Ascending aorta (tissue), 2 donors: ENCODE data around the gene SLC9C2. TPM values are rescaled to one million over a fixed set of nuclear protein-coding genes. Genes with fewer than 3 reads are reported as not detected.
"Not testable (repeated sequence)": the region's sequence is repeated elsewhere in the genome, so short reads cannot be mapped to it uniquely, and the experiment has no call there.

Experiments used
- DNase-seq, 2 donors: peaks; one replicate each; pipeline ENCODE4 v3.0.0-alpha.2; 2019; ENCODE audit warnings: low spot score in 2 of 2
- H3K27ac ChIP-seq, 2 donors: fragments of 200-600 bp; sonication (generic); one replicate each; pipeline ENCODE4 v1.5.1; 2016 to 2017; ENCODE audit warnings: mild to moderate bottlenecking in 1 of 2
- H3K27me3 ChIP-seq: fragments of 200-600 bp; sonication (generic); one replicate; pipeline ENCODE4 v1.5.1; 2017
- H3K36me3 ChIP-seq, 2 donors: fragments of 200-600 bp; sonication (generic); one replicate each; pipeline ENCODE4 v1.5.1; 2016
- H3K4me1 ChIP-seq, 2 donors: fragments of 200-600 bp; sonication (generic); one replicate each; pipeline ENCODE4 v1.5.1; 2016 to 2017; ENCODE audit warnings: mild to moderate bottlenecking in 1 of 2
- H3K4me3 ChIP-seq, 2 donors: fragments of 200-600 bp; sonication (generic); one replicate each; pipeline ENCODE4 v1.5.1; 2016 to 2017; ENCODE audit warnings: mild to moderate bottlenecking in 1 of 2
- H3K9me3 ChIP-seq, 2 donors: fragments of 200-600 bp; sonication (generic); one replicate each; pipeline ENCODE4 v1.5.1; 2016
- intact Hi-C: fragments of 100-400 bp; cut with DNase I; formaldehyde crosslinking; loops from one replicate; pipeline ENCODE4 v1.15.1; 2023
- total RNA-seq: library from RNA; depleted of rRNA; stranded (reverse); fragments of >200 nt; gene quantifications from one replicate; pipeline ENCODE4 v1.1.0, GENCODE V29; 2016
- TF ChIP-seq, protein P1 (sequence below), 3 experiments: fragments of 200-600 bp in 2 of 3; fragments of 450-650 bp in 1 of 3; sonication (generic) in 2 of 3; IDR thresholded peaks; one replicate each; pipeline ENCODE4 v1.5.1; 2016 to 2019; ENCODE audit warnings: antibody characterized with exemption in 3 of 3, mild to moderate bottlenecking in 1 of 3, moderate library complexity in 1 of 3

SLC9C2 gene
- total RNA-seq, 1 donor from 2014 or later: not detected

DNA sequence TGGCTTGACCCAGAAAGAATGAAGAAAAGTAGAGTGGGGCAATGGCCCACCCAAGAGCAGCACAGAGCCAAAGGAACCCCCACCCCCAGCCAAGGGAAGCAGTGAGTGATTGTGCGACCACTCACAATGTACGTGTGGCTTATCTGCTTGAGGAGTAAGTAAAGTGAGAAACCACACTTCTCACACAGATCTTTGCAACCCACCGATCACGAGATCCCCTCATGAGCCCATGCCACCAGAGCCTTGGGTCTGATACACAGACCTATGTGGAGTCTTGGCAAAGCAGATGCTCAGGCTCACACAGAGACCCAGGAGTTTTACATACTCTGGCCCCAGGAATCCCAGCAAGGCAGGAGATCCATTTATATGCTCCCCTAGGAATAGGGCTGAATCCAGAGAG, 14.0 kb upstream of the SLC9C2 start:
- TF ChIP-seq, protein P1, sequence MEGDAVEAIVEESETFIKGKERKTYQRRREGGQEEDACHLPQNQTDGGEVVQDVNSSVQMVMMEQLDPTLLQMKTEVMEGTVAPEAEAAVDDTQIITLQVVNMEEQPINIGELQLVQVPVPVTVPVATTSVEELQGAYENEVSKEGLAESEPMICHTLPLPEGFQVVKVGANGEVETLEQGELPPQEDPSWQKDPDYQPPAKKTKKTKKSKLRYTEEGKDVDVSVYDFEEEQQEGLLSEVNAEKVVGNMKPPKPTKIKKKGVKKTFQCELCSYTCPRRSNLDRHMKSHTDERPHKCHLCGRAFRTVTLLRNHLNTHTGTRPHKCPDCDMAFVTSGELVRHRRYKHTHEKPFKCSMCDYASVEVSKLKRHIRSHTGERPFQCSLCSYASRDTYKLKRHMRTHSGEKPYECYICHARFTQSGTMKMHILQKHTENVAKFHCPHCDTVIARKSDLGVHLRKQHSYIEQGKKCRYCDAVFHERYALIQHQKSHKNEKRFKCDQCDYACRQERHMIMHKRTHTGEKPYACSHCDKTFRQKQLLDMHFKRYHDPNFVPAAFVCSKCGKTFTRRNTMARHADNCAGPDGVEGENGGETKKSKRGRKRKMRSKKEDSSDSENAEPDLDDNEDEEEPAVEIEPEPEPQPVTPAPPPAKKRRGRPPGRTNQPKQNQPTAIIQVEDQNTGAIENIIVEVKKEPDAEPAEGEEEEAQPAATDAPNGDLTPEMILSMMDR (IDR thresholded peaks at IDR 0.05): no peak
- Histone ChIP-seq H3K4me1 (no peaks in the 10 kb centered on the region), H3K27me3 (no peaks in the 10 kb centered on the region), H3K4me3 (no peak overlapping the region), H3K27ac (no peak overlapping the region), H3K36me3 (no peaks in the 10 kb centered on the region), H3K9me3 (peaks cover 0 to 19% of the 10 kb centered on the region in 2 donors)
- intact Hi-C loops: no loop called here
- no peak for DNase-seq

DNA sequence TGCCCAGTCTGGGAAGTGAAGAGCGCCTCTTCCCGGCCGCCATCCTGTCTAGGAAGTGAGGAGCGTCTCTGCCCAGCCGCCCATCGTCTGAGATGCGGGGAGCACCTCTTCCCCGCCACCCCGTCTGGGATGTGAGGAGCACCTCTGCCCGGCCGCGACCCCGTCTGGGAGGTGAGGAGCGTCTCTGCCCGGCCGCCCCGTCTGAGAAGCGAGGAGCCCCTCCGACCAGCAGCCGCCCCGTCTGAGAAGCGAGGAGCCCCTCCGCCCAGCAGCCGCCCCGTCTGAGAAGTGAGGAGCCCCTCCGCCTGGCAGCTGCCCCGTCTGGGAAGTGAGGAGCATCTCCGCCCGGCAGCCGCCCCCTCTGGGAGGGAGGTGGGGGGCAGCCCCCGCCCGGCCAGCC, 10.2 kb upstream of the SLC9C2 start:
- H3K4me3 ChIP-seq, H3K36me3 ChIP-seq, H3K27me3 ChIP-seq, intact Hi-C loops, DNase-seq, H3K4me1 ChIP-seq, H3K9me3 ChIP-seq, H3K27ac ChIP-seq: not testable (repeated sequence)

GRCh38 chr1:173608503-173609216, 5.8 kb upstream of the SLC9C2 start:
- H3K27ac ChIP-seq: no peak overlapping the region
- H3K36me3 ChIP-seq: no peaks in the 10 kb centered on the region
- TF ChIP-seq, protein P1 (IDR thresholded peaks at IDR 0.05): no peak
- H3K9me3 ChIP-seq: no peaks in the 10 kb centered on the region
- intact Hi-C loops: no loop called here
- H3K4me1 ChIP-seq: no peaks in the 10 kb centered on the region
- H3K27me3 ChIP-seq: no peaks in the 10 kb centered on the region
- DNase-seq: no peak
- H3K4me3 ChIP-seq: no peak overlapping the region

DNA sequence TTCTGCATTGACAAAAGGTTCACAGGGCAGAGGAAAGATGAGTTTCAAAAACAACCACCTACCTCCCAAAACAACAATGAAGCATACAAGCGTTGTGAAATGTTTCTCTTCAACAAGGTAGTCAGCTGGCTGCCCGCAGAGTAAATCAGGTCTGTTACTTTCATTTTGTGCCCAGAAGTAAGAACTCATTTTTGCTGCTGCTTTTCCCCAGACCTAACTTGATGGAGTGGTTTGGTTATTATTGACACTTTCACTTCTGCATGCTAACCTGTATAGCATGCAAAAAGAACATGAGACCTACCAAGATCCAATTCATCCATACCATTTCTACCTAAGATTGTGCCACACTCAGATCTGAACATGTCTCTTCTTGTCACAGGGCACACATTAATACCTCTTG, 1.3 kb downstream of the SLC9C2 start:
- Histone ChIP-seq H3K9me3 (no peaks in the 10 kb centered on the region), H3K27me3 (no peaks in the 10 kb centered on the region), H3K27ac (no peak overlapping the region), H3K4me1 (no peaks in the 10 kb centered on the region), H3K36me3 (no peaks in the 10 kb centered on the region), H3K4me3 (no peak overlapping the region)
- DNase-seq: no peak
- intact Hi-C loops: no loop called here
- TF ChIP-seq, protein P1 (IDR thresholded peaks at IDR 0.05): no peak

GRCh38 chr1:173596097-173596825, 6.6 kb downstream of the SLC9C2 start:
- H3K4me1 ChIP-seq: no peaks in the 10 kb centered on the region
- intact Hi-C loops: no loop called here
- H3K4me3 ChIP-seq: no peak overlapping the region
- DNase-seq: no peak
- H3K27ac ChIP-seq: no peak overlapping the region
- TF ChIP-seq, protein P1 (IDR thresholded peaks at IDR 0.05): no peak
- H3K36me3 ChIP-seq: no peaks in the 10 kb centered on the region
- H3K9me3 ChIP-seq: no peaks in the 10 kb centered on the region
- H3K27me3 ChIP-seq: no peaks in the 10 kb centered on the region

- H3K9me3 ChIP-seq, H3K4me1 ChIP-seq, intact Hi-C loops, H3K27me3 ChIP-seq, H3K27ac ChIP-seq, DNase-seq, H3K36me3 ChIP-seq, H3K4me3 ChIP-seq: not testable (repeated sequence)
These were observed 11.7 kb downstream of the SLC9C2 start for GRCh38 chr1:173591138-173591537.
